ENCODE measurements around the gene ZNF74. TPM values are rescaled to one million over a fixed set of nuclear protein-coding genes. Genes with fewer than 3 reads are reported as not detected.

ZNF74 gene
- total RNA-seq, 1 donor from 2014 or later: 19.4 TPM

DNA sequence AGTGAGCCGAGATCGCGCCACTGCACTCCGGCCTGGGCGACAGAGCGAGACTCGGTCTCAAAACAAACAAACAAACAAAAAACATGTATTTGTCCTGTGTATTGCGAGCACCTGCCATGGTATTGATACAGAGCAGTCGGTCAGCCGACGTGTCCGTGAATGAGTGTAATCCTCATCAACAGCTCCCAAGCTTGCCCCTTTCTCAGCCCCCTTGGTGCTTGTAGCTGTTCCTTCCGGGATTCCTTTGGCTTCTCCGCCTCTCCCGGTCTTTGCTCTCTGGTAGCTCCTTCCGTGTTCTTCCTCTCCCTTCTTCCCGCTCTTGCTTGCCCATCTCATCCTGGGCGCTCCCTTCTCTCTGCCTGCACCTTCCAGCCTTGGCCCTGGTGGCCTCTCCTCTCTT is 10.9 kb downstream of the ZNF74 start:
- peaks cover 23% of the 10 kb centered on the region for H4K20me1 ChIP-seq (ENCODE audit: low read depth)
- H3K27me3 ChIP-seq: no peaks in the 10 kb centered on the region
- H3K9me3 ChIP-seq (ENCODE audit: low read depth): no peaks in the 10 kb centered on the region
- no peak overlapping the region for H3K4me3 ChIP-seq
- TF ChIP-seq EZH2 (IDR thresholded peaks at IDR 0.05) (no peak), EZH2phosphoT487 (IDR thresholded peaks at IDR 0.05) (no peak)
- TF ChIP-seq, protein P1, sequence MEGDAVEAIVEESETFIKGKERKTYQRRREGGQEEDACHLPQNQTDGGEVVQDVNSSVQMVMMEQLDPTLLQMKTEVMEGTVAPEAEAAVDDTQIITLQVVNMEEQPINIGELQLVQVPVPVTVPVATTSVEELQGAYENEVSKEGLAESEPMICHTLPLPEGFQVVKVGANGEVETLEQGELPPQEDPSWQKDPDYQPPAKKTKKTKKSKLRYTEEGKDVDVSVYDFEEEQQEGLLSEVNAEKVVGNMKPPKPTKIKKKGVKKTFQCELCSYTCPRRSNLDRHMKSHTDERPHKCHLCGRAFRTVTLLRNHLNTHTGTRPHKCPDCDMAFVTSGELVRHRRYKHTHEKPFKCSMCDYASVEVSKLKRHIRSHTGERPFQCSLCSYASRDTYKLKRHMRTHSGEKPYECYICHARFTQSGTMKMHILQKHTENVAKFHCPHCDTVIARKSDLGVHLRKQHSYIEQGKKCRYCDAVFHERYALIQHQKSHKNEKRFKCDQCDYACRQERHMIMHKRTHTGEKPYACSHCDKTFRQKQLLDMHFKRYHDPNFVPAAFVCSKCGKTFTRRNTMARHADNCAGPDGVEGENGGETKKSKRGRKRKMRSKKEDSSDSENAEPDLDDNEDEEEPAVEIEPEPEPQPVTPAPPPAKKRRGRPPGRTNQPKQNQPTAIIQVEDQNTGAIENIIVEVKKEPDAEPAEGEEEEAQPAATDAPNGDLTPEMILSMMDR (IDR thresholded peaks at IDR 0.05): no peak
- Mint-ChIP-seq H3K4me3 (no peak overlapping the region), H3K36me3 (peaks cover 27% of the 10 kb centered on the region), H3K27me3 (ENCODE audit: insufficient read depth, low read depth) (peaks cover 4% of the 10 kb centered on the region), H3K4me1 (no peaks in the 10 kb centered on the region), H3K27ac (no peak overlapping the region), H3K9me3 (no peaks in the 10 kb centered on the region)
- no peak overlapping the region for H3K4me2 ChIP-seq
- peaks cover 3% of the 10 kb centered on the region for H3K36me3 ChIP-seq
- H3K27ac ChIP-seq: no peak overlapping the region
- no peak overlapping the region for H3K9ac ChIP-seq
- DNase-seq (ENCODE audit: low spot score): no peak
- H3K4me1 ChIP-seq: no peaks in the 10 kb centered on the region
- peaks cover 9% of the 10 kb centered on the region for H3K79me2 ChIP-seq (ENCODE audit: low read depth)
- no peaks in the 10 kb centered on the region for H3F3A ChIP-seq (ENCODE audit: low read depth)
- H2AFZ ChIP-seq (replicated peaks): no peak overlapping the region

- Histone ChIP-seq H3K4me2 (no peak overlapping the region), H3K4me3 (no peak overlapping the region), H3F3A (ENCODE audit: low read depth) (no peaks in the 10 kb centered on the region), H3K27me3 (no peaks in the 10 kb centered on the region), H3K79me2 (ENCODE audit: low read depth) (peaks cover 4% of the 10 kb centered on the region), H3K9ac (no peak overlapping the region), H3K36me3 (peaks cover 3% of the 10 kb centered on the region), H3K9me3 (ENCODE audit: low read depth) (no peaks in the 10 kb centered on the region), H3K27ac (no peak overlapping the region), H2AFZ (replicated peaks) (no peak overlapping the region), H3K4me1 (no peaks in the 10 kb centered on the region), H4K20me1 (ENCODE audit: low read depth) (peaks cover 19% of the 10 kb centered on the region)
- Mint-ChIP-seq H3K27me3 (ENCODE audit: insufficient read depth, low read depth) (peaks cover 4% of the 10 kb centered on the region), H3K9me3 (no peaks in the 10 kb centered on the region), H3K4me1 (peaks cover 4% of the 10 kb centered on the region), H3K27ac (no peak overlapping the region), H3K36me3 (peaks cover 25% of the 10 kb centered on the region), H3K4me3 (no peak overlapping the region)
- DNase-seq (ENCODE audit: low spot score): no peak
- TF ChIP-seq EZH2phosphoT487 (IDR thresholded peaks at IDR 0.05): no peak
- no peak for TF ChIP-seq EZH2 (IDR thresholded peaks at IDR 0.05)
- TF ChIP-seq, protein P1 (IDR thresholded peaks at IDR 0.05): no peak
Measured at GRCh38 chr22:20405291-20405930, 11.5 kb downstream of the ZNF74 start.

DNA sequence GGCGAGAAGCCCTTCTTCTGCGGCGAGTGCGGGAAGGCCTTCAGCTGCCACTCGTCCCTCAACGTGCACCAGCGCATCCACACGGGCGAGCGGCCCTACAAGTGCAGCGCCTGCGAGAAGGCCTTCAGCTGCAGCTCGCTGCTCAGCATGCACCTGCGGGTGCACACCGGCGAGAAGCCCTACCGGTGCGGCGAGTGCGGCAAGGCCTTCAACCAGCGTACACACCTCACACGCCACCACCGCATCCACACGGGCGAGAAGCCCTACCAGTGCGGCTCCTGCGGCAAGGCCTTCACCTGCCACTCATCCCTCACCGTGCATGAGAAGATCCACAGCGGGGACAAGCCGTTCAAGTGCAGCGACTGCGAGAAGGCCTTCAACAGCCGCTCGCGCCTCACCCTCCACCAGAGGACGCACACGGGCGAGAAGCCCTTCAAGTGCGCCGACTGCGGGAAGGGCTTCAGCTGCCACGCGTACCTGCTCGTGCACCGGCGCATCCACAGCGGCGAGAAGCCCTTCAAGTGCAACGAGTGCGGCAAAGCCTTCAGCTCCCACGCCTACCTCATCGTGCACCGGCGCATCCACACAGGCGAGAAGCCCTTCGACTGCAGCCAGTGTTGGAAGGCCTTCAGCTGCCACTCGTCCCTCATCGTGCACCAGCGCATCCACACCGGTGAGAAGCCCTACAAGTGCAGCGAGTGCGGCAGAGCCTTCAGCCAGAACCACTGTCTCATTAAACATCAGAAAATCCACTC is 12.2 kb downstream of the ZNF74 start:
- Mint-ChIP-seq H3K9me3 (no peaks in the 10 kb centered on the region), H3K27me3 (ENCODE audit: insufficient read depth, low read depth) (peaks cover 4% of the 10 kb centered on the region), H3K36me3 (peaks cover 25% of the 10 kb centered on the region), H3K4me1 (peaks cover 6% of the 10 kb centered on the region), H3K4me3 (no peak overlapping the region), H3K27ac (no peak overlapping the region)
- peaks cover 3% of the 10 kb centered on the region for H3K36me3 ChIP-seq
- H3K27me3 ChIP-seq: no peaks in the 10 kb centered on the region
- H3F3A ChIP-seq (ENCODE audit: low read depth): no peaks in the 10 kb centered on the region
- TF ChIP-seq, protein P1 (IDR thresholded peaks at IDR 0.05): no peak
- no peak for TF ChIP-seq EZH2 (IDR thresholded peaks at IDR 0.05)
- no peak for TF ChIP-seq EZH2phosphoT487 (IDR thresholded peaks at IDR 0.05)
- H3K4me2 ChIP-seq: no peak overlapping the region
- H3K9me3 ChIP-seq (ENCODE audit: low read depth): no peaks in the 10 kb centered on the region
- no peaks in the 10 kb centered on the region for H3K4me1 ChIP-seq
- no peak overlapping the region for H2AFZ ChIP-seq (replicated peaks)
- no peak overlapping the region for H3K27ac ChIP-seq
- no peaks in the 10 kb centered on the region for H3K79me2 ChIP-seq (ENCODE audit: low read depth)
- no peak for DNase-seq (ENCODE audit: low spot score)
- no peak overlapping the region for H3K4me3 ChIP-seq
- peaks cover 14% of the 10 kb centered on the region for H4K20me1 ChIP-seq (ENCODE audit: low read depth)
- H3K9ac ChIP-seq: no peak overlapping the region

Measured in neural progenitor cell (in vitro differentiated cells).